ENCODE data around the gene BCL7C. TPM values are rescaled to one million over a fixed set of nuclear protein-coding genes. Genes with fewer than 3 reads are reported as not detected.

The BCL7C gene
- total RNA-seq, 1 experiment from 2014 or later, result 66.9 TPM

DNA sequence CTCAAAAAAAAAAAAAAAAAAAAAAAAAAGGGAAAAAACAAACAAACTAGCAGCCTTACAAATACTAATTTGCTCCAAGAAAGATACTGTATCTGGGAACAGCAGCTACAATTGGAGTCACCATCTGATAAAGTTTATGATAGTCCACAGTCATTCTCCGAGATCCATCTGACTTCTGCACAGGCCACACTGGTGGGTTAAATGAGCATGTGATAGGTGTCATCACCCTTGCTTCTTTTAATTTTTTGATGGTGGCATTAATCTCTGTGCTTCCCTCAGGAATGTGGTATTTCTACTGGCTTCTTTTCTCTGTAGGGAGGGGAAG, 49.6 kb downstream of the BCL7C start:
- BruUV-seq (replicated peaks), result no TSS peak
- H3K36me3 ChIP-seq (ENCODE audit: low read depth), result no peaks in the 10 kb centered on the region
- no peak overlapping the region for H3K27ac ChIP-seq
- intact Hi-C loops (cut with micrococcal nuclease; ENCODE audit: unreplicated experiment), result loop anchor here (1.0 to 2.0 kb wide), 4 partner anchors 52 to 98 kb away; partner anchors contain the start of gene CTF1
- H3K4me1 ChIP-seq (replicated peaks; ENCODE audit: insufficient read depth), result 0 out of 2 replicates have a peak, but pooled peaks cover 4% of the 10 kb centered on the region
- no peak for DNase-seq
- no peak overlapping the region for H3K4me3 ChIP-seq
- no peaks in the 10 kb centered on the region for H3K79me2 ChIP-seq (ENCODE audit: low read depth)
- no peak overlapping the region for H2AFZ ChIP-seq
- ChIA-PET CTCF (interaction anchor here (0.6 to 2.4 kb wide), 7 partner anchors 12 to 369 kb away, joined by 3 to 12 read pairs (median 6); partner anchors contain the start of gene CTF1), POLR2A (ENCODE audit: unreplicated experiment) (no interaction called here)
- no peaks in the 10 kb centered on the region for H3K9me2 ChIP-seq (ENCODE audit: insufficient read depth)
- H3K4me2 ChIP-seq, result no peak overlapping the region
- H3K27me3 ChIP-seq (ENCODE audit: insufficient read depth, low read depth), result no peaks in the 10 kb centered on the region
- TF ChIP-seq, protein P1, sequence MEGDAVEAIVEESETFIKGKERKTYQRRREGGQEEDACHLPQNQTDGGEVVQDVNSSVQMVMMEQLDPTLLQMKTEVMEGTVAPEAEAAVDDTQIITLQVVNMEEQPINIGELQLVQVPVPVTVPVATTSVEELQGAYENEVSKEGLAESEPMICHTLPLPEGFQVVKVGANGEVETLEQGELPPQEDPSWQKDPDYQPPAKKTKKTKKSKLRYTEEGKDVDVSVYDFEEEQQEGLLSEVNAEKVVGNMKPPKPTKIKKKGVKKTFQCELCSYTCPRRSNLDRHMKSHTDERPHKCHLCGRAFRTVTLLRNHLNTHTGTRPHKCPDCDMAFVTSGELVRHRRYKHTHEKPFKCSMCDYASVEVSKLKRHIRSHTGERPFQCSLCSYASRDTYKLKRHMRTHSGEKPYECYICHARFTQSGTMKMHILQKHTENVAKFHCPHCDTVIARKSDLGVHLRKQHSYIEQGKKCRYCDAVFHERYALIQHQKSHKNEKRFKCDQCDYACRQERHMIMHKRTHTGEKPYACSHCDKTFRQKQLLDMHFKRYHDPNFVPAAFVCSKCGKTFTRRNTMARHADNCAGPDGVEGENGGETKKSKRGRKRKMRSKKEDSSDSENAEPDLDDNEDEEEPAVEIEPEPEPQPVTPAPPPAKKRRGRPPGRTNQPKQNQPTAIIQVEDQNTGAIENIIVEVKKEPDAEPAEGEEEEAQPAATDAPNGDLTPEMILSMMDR (conservative IDR thresholded peaks at IDR 0.05), result no peak
- TF ChIP-seq EZH2 (IDR thresholded peaks at IDR 0.05; ENCODE audit: low read depth), result no peak
- H3K9me3 ChIP-seq (ENCODE audit: insufficient read depth, low read depth), result no peaks in the 10 kb centered on the region
- no peaks in the 10 kb centered on the region for H4K20me1 ChIP-seq (ENCODE audit: insufficient read depth)
- H3F3A ChIP-seq (ENCODE audit: insufficient read depth, low read depth), result peaks cover 20% of the 10 kb centered on the region; the same call in 1 of the 2 replicates

DNA sequence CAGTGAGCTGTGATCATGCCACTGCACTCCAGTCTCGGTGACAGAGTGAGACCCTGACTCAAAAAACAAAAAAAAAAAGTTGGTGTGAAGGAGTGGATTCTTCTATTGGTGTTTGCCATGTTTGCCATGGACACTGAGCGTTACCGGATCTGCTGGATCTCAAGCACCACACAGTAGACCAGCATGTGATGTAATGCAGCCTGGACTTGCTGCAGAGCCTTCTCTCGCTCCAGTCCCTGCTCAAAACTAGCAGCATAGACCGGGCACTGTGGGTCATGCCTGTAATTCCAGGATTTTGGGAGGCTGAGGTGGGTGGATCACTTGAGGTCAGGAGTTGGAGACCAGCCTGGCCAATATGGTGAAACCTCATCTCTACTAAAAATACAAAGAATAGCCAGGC, 50.4 kb downstream of the BCL7C start:
- H3K9me2 ChIP-seq (ENCODE audit: insufficient read depth), result no peaks in the 10 kb centered on the region
- ChIA-PET CTCF (no interaction called here), POLR2A (ENCODE audit: unreplicated experiment) (no interaction called here)
- H3K4me3 ChIP-seq, result no peak overlapping the region
- no peak for TF ChIP-seq EZH2 (IDR thresholded peaks at IDR 0.05; ENCODE audit: low read depth)
- TF ChIP-seq, protein P1 (conservative IDR thresholded peaks at IDR 0.05), result no peak
- H4K20me1 ChIP-seq (ENCODE audit: insufficient read depth), result no peaks in the 10 kb centered on the region
- intact Hi-C loops (cut with micrococcal nuclease; ENCODE audit: unreplicated experiment), result no loop called here
- H3K27ac ChIP-seq, result no peak overlapping the region
- no peaks in the 10 kb centered on the region for H3K79me2 ChIP-seq (ENCODE audit: low read depth)
- no peak overlapping the region for H2AFZ ChIP-seq
- peaks cover 20% of the 10 kb centered on the region; the same call in 1 of the 2 replicates for H3F3A ChIP-seq (ENCODE audit: insufficient read depth, low read depth)
- no TSS peak for BruUV-seq (replicated peaks)
- no peaks in the 10 kb centered on the region for H3K27me3 ChIP-seq (ENCODE audit: insufficient read depth, low read depth)
- H3K9me3 ChIP-seq (ENCODE audit: insufficient read depth, low read depth), result no peaks in the 10 kb centered on the region
- no peak for DNase-seq
- no peaks in the 10 kb centered on the region for H3K36me3 ChIP-seq (ENCODE audit: low read depth)
- H3K4me1 ChIP-seq (replicated peaks; ENCODE audit: insufficient read depth), result peaks cover 9% of the 10 kb centered on the region
- no peak overlapping the region for H3K4me2 ChIP-seq

DNA sequence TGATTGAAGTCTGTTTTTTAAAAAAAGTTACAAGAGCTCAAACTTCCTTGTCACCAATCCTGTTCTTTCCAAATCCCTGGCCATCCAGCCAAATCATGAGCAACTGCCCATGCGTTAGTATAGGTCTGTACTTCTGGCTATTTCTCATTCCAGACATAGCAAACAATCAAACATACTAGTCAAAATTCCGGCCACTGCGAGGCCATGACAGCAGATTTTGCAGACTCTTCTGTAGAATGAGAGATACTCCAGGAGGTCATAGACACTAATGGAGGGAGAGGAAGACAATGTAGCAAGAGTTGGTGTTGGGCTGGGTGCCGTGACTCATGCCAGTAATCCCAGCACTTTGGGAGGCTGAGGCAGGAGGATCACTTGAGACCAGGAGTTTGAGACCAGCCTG, 50.9 kb downstream of the BCL7C start:
- H3K4me3 ChIP-seq, result no peak overlapping the region
- BruUV-seq (replicated peaks), result no TSS peak
- DNase-seq, result no peak
- peaks cover 14% of the 10 kb centered on the region for H3K4me1 ChIP-seq (replicated peaks; ENCODE audit: insufficient read depth)
- H3K9me3 ChIP-seq (ENCODE audit: insufficient read depth, low read depth), result no peaks in the 10 kb centered on the region
- H3K27ac ChIP-seq, result no peak overlapping the region
- intact Hi-C loops (cut with micrococcal nuclease; ENCODE audit: unreplicated experiment), result no loop called here
- ChIA-PET CTCF (interaction anchor here (0.6 kb wide), 1 partner anchor 160 kb away, joined by 4 read pairs; no protein-coding TSS in a partner anchor), POLR2A (ENCODE audit: unreplicated experiment) (no interaction called here)
- H2AFZ ChIP-seq, result no peak overlapping the region
- H4K20me1 ChIP-seq (ENCODE audit: insufficient read depth), result no peaks in the 10 kb centered on the region
- no peaks in the 10 kb centered on the region for H3K27me3 ChIP-seq (ENCODE audit: insufficient read depth, low read depth)
- no peaks in the 10 kb centered on the region for H3K36me3 ChIP-seq (ENCODE audit: low read depth)
- no peaks in the 10 kb centered on the region for H3K9me2 ChIP-seq (ENCODE audit: insufficient read depth)
- H3K79me2 ChIP-seq (ENCODE audit: low read depth), result no peaks in the 10 kb centered on the region
- TF ChIP-seq, protein P1 (conservative IDR thresholded peaks at IDR 0.05), result no peak
- no peak for TF ChIP-seq EZH2 (IDR thresholded peaks at IDR 0.05; ENCODE audit: low read depth)
- H3F3A ChIP-seq (ENCODE audit: insufficient read depth, low read depth), result peaks cover 26% of the 10 kb centered on the region; the same call in 1 of the 2 replicates
- H3K4me2 ChIP-seq, result no peak overlapping the region

Measured in PC-9 (cell line).